Measurements from ENCODE around the gene MDN1.
"Not testable (repeated sequence)": the region's sequence is repeated elsewhere in the genome, so short reads cannot be mapped to it uniquely, and the experiment has no call there.

The MDN1 gene

DNA sequence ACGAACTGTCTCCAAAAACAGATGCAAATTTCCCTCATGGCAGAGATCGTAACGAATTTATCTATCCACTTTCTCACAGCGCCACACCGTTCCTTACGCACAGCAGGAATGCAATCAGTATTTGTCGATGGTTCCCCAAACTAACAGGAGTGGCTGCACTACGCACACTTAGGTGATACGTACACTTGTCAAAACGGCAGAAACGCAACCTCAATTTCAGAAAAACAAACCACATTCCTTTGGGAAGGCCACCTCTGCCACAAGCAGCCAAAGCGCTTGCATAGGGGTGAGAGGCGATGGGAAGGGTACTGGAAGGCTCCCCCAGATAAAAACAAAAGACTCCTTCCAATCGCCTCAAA is 638 bp downstream of the MDN1 start:
- DNase-seq, result no peak

DNA sequence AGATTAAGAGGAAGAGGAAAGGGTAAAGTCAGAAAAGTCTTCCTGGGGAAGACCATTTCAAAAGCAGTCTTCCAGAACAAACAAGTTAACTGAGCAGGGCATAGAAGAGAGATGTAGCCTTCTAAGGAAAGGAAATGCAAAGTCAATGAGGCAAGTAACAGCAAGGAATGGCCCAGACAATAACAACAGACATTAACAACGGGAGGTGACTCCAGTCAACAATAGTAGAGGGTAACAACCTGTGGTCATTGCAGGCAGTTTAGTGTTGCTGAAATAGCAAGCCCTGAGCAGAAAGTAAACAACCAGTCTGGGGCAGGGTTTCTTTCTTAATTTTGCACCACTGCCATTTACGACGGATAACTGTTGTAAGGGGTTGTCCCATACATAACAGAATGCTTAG is 2.1 kb downstream of the MDN1 start:
- no peak for DNase-seq

DNA sequence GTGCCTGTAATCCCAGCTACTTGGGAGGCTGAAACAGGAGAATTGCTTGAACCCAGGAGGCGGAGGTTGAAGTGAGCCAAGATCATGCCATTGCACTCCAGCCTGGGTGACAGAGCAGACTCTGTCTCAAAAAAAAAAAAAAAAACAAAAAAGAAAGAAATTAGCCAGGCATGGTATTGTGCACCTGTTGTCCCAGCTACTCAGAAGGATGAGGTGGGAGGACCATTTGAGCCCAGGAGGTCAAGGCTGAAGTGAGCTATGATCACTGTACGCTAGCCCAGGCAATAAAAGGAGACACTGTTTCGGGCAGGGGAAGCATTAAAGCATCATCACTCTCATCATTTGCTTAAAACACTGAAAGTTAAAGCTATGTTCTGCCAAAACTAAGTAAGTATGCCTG is 6.2 kb downstream of the MDN1 start:
- DNase-seq, result not testable (repeated sequence)

DNA sequence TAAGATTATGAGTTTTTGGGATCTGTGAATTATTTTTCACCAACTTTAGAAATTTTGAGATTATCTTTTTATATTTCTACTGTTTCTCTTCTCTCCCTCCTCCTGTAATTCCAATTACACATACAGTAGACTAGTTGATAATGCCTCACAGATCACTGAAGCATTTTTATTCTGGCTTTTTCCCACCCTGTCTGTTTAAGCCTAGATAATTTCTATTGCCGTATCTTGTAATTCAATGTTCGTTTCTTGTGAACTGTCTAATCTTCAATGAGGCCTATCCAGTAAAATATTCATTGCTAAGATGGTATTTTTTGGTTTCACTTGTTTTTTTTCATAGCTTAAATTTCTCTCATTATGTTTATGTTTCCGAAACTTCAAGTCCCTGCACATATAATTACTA is 12.0 kb downstream of the MDN1 start:
- no peak for DNase-seq

DNA sequence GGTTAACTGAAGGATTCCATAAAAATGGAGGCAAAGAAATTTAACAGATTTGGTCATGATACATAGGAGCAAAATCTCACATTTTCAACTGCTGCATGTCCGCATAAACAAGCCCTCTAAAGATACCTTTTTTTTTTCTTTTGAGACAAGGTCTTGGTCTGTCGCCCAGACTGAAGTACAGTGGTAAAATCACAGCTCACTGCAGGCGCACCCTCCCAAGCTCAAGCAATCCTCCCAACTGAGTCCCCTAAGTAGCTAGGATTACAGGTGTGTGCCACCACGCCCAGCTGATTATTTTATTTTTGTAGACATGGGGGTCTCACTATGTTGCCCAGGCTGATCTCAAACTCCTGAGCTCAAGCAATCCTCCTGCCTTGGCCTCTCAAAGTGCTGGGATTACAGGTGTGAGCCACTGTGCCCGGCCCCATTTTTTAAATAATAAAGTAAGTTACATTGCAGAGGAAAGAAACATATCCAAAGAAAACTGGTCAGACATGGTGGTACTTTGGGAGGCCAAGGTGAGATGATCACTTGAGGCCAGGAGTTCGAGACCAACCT is 13.7 kb downstream of the MDN1 start:
- DNase-seq, result no peak

DNA sequence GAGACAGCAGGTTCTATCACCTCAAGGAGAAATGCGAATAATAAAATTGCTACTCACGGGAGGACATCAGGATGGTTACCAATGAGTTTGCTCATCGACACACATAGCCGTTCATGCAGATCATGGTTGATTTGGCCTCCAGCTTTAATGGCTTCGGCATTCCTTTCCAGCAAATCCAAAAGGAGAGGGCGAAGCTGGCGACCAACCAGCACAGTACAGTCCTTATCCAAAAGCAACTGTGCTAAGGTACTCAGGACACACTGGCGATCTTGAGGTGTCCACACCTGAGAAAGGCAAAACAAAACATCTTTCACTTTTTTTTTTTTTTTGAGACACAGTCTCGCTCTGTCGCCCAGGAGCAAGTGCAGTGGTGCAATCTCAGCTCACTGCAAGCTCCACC is 16.3 kb downstream of the MDN1 start:
- DNase-seq, result no peak

DNA sequence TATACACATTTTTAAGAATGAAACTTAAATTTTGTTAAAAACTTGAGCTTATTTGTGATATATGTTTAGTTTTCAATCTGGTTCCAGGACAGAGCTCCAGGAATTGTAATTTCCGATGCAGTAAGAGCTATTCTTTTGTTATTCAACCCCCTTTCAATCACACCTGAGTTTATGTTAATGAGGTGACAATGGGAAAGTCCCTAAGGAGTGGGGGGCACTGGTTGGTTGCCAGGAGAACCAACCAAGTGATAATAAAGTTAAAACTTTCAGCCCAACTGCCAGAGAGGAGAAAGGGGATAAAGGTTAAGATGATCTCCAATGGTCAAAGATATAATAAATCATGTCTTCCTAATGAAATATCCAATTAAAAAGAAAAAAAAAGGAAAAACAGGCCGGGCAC is 19.8 kb downstream of the MDN1 start:
- DNase-seq, result no peak

DNA sequence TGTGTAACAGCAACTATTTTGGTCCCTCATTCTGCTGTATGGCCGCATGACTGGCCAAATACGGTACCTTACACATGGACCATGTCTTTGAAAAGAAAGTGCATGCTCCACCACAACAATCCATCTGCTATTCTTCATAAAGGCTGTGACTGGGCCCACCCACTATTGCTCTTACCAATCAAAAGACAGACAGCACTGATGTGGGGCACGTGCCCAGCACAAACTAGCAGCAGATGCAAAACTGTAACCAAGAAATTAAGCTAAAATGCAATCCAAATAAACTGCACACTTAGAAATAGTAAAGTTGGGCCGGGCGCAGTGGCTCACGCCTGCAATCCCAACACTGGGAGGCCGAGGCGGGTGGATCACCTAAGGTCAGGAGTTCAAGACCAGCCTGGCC is 20.5 kb downstream of the MDN1 start:
- DNase-seq, result no peak

DNA sequence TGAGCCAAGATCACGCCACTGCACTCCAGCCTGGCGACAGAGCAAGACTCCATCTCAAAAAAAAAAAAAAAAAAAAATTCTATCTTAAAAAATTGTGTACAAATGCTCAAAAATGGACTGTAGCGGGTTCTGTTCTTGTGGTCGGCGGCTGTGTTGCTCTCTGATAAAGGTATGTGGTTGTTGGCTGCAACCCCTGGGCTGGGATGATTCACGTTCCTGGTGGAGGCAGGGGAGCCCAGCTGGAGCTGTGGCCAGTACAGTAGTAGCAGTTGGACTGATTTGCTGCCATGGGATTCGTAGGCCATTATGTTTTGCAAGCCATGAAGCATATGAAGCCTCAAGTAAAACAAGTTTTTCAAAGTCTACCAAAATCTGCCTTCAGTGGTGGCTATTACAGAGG is 22.3 kb downstream of the MDN1 start:
- DNase-seq, result no peak

DNA sequence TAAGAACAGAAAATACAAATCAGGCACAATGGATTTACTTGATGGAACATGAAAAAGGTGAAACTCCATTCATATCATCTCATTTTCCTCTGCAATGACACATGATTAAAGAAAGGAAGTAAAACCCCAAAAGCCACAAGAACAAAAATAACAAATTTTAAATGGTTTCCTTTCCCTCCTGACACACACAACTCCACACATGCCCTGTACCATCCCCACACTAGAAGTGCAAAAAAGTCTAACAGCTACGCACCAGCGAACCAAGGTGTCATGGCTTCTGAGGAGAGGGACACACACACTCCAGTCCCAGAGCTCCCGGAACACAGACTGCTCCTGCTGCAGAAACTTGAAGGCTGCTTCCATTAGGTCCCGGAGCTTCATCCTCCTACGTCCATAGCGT is 25.3 kb downstream of the MDN1 start:
- DNase-seq, result no peak

DNA sequence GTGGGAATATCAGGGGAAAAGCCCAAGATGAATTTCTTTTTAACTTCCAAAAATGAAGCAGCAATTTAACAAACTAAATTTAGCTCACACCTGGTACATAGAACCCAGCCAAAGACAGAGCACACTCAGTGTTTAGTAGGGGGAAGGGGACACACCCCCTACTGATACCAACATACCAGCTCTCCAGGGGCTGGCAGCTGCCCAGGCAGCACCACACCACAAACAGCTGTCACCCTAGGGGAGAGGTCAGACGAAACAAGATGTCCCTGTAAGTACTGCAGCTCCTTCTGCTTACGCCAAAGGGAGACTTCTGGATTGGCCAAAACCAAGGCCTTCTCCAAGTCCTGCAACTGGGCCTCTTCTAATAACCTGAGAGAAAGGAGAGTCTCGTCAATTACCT is 26.0 kb downstream of the MDN1 start:
- DNase-seq, result no peak

DNA sequence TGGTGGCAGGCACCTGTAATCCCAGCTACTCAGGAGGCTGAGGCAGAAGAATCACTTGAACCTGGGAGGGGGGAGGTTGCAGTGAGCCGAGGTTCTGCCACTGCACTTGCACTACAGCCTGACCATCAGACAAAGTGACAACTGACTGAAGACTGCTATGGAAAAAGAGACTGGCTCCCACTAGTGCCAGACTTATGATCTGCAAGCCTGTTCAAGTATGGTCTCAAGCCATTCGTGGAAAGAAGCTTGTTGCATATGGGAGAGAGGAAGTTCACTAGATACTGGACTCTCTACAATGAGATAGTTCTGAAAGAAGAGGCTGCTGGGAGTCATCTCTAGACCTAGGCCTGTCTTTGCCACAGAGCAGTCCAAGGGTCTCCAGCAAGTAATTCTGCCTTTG is 26.7 kb downstream of the MDN1 start:
- DNase-seq, result no peak

DNA sequence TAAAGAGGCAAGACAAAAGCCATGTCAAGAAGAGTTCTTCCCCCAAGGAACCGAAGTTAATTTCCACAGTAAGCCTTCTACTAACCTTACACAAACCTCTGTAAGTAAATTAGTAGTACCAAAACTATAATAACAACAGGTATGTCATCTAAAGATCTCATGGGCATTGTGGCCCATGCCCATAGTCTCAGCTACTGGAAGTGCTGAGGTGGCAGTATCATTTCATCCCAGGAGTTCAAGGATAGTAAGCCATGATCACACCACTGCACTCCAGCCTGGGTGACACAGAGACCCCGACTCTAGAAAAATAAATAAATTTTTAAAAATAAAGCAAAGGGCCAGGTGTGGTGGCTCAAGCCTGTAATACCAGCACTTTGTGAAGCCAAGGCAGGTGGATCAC is 29.2 kb downstream of the MDN1 start:
- no peak for DNase-seq

DNA sequence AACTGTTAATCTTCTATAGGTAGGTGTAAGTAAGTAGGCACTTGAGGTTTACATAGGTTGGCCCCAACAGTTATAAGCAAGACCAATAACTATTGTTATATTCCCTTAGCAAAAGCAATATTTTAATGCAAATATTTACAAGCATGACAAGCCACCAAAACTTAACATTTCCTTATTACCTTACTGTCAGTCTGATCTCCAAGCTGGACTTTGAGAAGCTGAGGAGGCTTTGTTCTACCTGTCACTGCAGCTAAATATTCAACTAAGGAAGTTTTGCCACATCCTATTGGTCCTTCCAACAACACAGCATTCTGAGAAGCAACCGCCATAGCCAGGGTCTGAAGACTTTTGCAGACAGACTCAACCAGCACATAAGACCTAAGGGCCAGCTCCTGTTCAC is 29.6 kb downstream of the MDN1 start:
- DNase-seq, result no peak

DNA sequence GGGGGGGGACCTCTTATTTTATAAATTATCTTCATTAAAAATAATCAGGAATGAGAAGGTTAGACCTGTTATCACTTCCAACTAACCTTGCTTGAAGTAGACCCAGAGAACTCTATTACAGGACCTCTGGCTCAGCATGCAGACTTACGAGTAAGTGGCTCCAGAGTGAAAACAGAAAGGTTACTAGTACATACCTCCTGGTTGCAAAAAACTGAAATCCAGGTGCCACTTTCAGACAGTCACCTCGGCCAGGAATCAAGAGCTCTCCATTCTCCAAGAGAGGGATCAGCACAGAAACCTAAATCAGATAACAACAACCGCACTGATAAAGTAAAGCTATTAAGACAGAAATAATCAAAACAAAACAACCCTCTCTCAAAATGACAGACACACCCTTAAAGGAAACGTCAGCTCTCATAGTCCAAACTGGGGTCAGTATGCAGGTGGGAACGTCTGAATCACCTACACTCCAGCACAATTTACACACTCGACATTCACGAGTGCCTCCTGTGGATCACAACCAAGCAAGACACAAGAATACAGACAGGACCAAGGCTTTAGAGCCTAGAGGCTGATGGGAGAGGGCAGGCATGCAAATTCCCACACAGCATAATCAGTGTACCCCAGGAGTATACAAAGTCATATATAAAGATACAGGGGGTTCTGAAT is 31.8 kb downstream of the MDN1 start:
- no peak for DNase-seq

DNA sequence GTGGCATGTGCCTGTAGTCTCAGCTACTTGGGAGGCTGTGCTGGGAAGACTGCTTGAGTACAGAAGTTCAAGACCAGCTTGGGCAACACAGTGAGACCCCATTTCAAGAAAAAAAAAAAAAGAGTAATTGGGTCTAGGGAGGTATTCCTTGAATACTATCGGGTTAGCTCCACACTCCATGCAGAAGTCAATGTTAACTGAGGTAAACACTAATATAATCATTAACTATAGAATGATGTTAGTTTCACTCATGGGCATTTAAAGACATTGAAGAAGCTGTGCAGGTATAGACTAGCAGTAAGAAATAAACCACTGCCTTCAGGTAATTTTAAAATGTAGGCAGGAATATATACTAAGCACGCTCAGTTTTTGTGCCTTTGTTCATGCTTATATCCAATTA is 32.6 kb downstream of the MDN1 start:
- no peak for DNase-seq

DNA sequence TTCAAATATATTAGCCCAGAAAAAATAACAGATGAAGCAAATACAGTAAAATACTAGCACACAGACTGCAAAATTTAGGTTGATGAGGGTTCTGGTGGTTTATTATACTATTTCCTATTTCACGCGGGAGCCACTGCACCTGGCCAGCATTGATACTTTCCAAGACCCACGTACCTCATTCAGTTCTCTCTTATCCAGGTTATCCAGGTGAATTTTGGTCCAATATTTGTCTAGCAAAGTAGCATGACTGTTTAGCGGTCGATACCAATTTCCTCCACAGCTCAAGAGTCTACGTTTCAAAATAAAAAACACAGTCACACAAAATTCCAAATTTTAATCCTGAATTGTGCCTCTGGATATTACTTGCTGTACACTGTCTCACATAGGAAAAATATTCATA is 34.8 kb downstream of the MDN1 start:
- no peak for DNase-seq

DNA sequence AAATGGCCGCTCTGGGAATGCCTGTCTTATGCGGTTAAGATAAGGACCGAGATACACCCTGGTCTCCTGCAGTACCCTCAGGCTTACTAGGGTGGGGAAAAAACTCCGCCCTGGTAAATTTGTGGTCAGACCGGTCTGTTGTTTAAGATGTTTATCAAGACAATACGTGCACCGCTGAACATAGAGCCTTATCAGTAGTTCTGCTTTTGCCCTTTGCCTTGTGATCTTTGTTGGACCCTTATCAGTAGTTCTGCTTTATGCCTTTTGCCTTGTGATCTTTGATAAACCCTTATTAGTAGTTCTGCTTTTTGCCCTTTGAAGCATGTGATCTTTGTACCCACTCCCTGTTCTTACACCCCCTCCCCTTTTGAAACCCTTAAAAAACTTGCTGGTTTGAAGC is 36.3 kb downstream of the MDN1 start:
- not testable (repeated sequence) for DNase-seq

DNA sequence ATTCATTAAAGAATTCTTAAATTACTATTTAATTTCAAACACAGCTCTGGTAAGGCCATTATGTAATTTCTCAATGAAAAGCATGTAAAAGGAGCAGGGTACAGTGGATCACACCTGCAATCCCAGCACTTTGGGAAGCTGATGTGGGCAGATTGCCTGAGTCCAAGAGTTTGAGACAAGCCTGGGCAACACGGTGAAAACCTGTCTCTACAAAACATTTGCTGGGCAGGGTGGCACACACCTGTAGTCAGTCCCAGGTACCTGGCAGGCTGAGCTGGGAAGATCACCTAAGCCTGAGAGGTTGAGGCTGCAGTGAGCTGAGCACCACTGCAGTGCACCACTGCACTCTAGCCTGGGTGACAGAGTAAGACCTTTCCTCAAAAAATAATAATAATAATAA is 37.4 kb downstream of the MDN1 start:
- DNase-seq, result no peak

DNA sequence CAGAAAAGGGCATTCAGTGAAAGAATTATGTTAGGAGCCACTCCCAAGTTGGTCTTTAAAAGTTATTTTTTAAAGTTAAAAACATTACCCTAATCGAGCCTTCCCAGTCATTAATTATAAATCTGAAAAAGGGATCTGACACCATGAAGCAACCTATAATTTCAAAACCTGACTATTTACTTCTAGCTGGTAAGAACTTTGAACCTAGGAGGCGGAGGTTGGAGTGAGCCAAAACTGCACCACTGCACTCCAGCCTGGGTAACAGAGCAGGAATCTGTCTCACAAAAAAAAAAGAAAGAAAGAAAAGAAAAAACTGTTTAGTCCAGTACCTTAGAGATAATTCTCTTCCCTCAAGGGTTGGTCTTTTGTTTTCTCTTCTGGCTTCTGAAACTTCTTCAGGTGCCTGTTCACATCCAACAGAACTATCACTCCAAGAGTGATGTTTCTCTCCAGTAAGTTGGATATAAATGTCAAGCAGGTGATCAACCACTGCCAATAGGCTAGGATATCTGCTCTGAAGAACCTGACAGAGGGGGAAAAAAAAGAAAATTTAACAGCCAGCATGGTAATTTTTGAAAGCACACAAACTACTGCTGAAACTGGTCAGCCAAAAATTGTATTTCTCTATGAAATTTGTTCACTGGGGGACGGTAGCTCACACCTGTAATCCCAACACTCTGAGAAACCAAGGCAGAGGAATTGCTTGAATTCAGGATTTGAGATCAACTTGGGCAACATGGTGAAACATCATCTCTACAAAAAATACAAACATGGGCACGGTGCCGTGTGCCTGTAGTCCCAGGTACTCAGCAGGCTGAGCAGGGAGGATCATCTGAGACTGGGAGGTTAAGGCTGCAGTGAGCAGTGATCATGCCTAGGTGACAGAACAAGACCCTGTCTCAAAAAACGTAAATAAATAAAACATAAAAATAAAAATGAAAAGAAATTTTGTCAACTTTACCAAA is 38.2 kb downstream of the MDN1 start:
- DNase-seq, result no peak

DNA sequence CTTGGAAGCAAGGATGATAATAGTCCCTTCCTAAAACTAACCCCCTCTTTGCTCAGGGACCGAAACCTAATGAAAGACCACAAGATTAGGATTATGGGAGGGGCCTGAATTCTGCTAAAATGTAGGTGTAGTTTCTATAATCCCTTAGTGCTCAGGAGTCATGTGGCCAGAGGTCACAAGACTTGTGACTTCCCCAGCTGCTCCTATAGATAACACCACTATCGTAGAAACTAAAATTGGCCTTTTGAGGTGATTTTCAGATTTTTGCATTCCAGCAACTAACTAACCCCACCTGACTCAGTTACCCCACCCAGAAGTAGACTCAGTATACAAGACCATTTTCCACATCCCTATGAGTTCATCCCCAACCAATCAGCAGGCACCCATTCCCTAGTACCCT is 42.1 kb downstream of the MDN1 start:
- no peak for DNase-seq

DNA sequence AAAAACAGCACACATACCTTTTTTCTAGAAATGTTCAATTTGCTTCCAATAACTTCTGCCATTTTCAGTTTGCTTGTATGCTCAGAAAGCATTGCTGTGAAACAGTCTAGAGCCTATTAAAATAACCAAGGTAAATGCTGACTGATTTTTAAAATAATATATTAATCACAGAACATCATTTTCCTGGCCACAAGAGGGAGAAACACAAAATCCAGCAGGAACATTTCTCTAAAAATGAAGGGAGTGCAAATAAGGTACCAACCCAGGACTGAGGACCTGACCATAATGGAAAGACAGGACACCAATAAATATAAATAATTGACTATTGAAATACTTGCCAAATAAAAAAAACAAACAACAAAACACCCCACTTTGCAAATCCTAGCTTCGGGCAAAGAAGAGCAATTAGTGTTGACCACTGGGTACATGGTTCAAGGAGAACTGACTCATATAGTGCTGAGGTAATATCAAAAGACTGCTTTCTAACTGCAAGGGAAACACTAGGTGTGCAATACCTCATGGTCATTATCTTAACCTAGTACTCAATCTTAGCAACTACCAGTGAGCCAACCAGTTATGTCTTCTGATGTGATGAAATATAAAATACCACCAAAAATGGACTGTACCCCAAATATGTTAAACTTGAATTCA is 42.9 kb downstream of the MDN1 start:
- no peak for DNase-seq

DNA sequence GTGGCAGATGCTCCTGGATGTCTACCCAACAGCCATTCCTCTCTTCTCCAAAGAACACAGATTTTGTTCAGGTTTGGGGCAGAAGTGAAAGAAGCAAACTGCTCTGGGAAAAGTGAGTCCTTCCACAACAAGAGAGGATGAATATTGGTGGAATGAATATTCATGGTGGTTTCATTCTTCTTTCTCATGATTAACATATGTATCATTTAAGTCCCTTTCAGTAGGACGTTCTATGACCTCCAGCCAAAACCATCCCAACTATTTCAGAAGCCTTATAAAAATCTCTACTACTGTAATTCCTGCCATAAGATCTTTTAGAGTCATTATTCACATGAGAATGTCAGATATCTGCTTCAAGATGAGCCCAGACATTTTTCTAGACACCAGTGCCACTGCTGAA is 44.4 kb downstream of the MDN1 start:
- DNase-seq, result no peak

DNA sequence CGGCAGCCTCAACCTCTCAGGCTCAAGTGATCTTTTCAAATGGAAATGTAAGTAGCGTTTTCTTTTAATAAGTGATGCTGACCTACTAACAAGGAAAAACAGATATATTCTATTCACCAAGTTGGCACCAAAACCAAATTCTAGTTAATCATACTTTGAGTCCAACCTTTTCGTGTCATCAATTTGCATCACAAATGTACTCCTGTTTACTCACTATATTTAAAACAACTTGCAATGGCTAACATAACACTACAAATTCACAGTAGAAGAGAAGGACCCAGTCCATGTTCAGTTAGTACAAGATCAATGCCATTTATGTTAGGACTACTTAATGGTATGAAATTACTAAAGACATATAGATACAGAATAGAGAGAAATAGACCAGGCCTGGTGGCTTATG is 50.0 kb downstream of the MDN1 start:
- DNase-seq, result no peak
